SK-N-SH (cell line): ENCODE data around the gene GREM2. TPM values are rescaled to one million over a fixed set of nuclear protein-coding genes. Genes with fewer than 3 reads are reported as not detected.

Experiments
- CTCF ChIA-PET: fragments of 300-600, 350-600 bp; formaldehyde crosslinking; extraction: SDS; loops from one replicate; lab custom pipeline; 2021; lab: Yijun Ruan, JAX
- POLR2A ChIA-PET: fragments of 350-600 bp; sonication (Branson Sonifier 250); formaldehyde crosslinking; extraction: SDS; loops from one replicate; lab custom pipeline; 2020; ENCODE audit warnings: antibody characterized with exemption, inconsistent platforms; lab: Yijun Ruan, JAX
- DNase-seq: peaks from one replicate; pipeline ENCODE4 v3.0.0; 2012
- H2AFZ ChIP-seq: fragments of 200-600 bp; sonication (generic); 2 replicates; pipeline ENCODE4 v1.8.1; 2016; ENCODE audit warnings: antibody characterized with exemption, mild to moderate bottlenecking, low read depth
- H3F3A ChIP-seq: fragments of 200-600 bp; sonication (generic); replicated peaks from 2 replicates; pipeline ENCODE3; 2016; ENCODE audit warnings: antibody characterized with exemption, mild to moderate bottlenecking; ENCODE audit not compliant: insufficient read depth
- H3K27ac ChIP-seq, 2 experiments: fragments of 200-500 bp in 1 of 2; fragments of 200-600 bp in 1 of 2; sonication (Bioruptor generic) in 1 of 2; sonication (generic), shearing (Covaris generic) in 1 of 2; 2 replicates each; pipeline versions ENCODE4 v1.5.1 to v1.6.1; 2014 to 2016; ENCODE audit warnings: low read depth in 2 of 2, inconsistent platforms in 1 of 2, low read length in 1 of 2, mild to moderate bottlenecking in 1 of 2, mixed read lengths in 1 of 2
- H3K27me3 ChIP-seq: fragments of 200-600 bp; sonication (generic), shearing (Covaris generic); 2 replicates; pipeline ENCODE4 v1.6.1; 2016; ENCODE audit warnings: mixed run types; ENCODE audit not compliant: insufficient read depth
- H3K36me3 ChIP-seq, 2 experiments: fragments of 200-500 bp in 1 of 2; fragments of 200-600 bp in 1 of 2; sonication (Bioruptor generic) in 1 of 2; sonication (generic) in 1 of 2; replicated peaks in 1 of 2; 2 replicates each; pipeline versions ENCODE3 to v1.5.1; 2014 to 2016; ENCODE audit warnings: low read length in 1 of 2, mild to moderate bottlenecking in 1 of 2; ENCODE audit not compliant: insufficient read depth in 2 of 2, control insufficient read depth in 1 of 2
- H3K4me1 ChIP-seq, 2 experiments: fragments of 200-500 bp in 1 of 2; fragments of 200-600 bp in 1 of 2; sonication (Bioruptor generic) in 1 of 2; sonication (generic), shearing (Covaris generic) in 1 of 2; 2 replicates each; pipeline versions ENCODE4 v1.5.1 to v1.6.1; 2014 to 2016; ENCODE audit warnings: low read depth in 1 of 2, low read length in 1 of 2, mixed run types in 1 of 2; ENCODE audit not compliant: insufficient read depth in 2 of 2, control insufficient read depth in 1 of 2
- H3K4me2 ChIP-seq: fragments of 200-600 bp; sonication (generic), shearing (Covaris generic); 2 replicates; pipeline ENCODE4 v1.6.1; 2017; ENCODE audit warnings: mixed run types
- H3K4me3 ChIP-seq, 2 experiments: fragments of 200-500 bp in 1 of 2; fragments of 200-600 bp in 1 of 2; sonication (Bioruptor generic) in 1 of 2; sonication (generic), shearing (Covaris generic) in 1 of 2; 2 replicates each; pipeline versions ENCODE4 v1.5.1 to v1.8.1; 2014 to 2016; ENCODE audit warnings: low read depth in 2 of 2, inconsistent platforms in 1 of 2, low read length in 1 of 2, mild to moderate bottlenecking in 1 of 2, mixed read lengths in 1 of 2, moderate library complexity in 1 of 2
- H3K79me2 ChIP-seq: fragments of 200-600 bp; sonication (generic); 2 replicates; pipeline ENCODE4 v1.8.1; 2017; ENCODE audit warnings: mild to moderate bottlenecking; ENCODE audit not compliant: insufficient read depth
- H3K9ac ChIP-seq: fragments of 200-600 bp; sonication (generic); 2 replicates; pipeline ENCODE4 v1.6.1; 2017; ENCODE audit warnings: mixed run types
- H3K9me2 ChIP-seq: fragments of 200-600 bp; sonication (generic); 2 replicates; pipeline ENCODE4 v1.6.1; 2017; ENCODE audit warnings: mixed run types
- H3K9me3 ChIP-seq: fragments of 200-600 bp; sonication (generic); 2 replicates; pipeline ENCODE4 v1.6.1; 2017; ENCODE audit warnings: mixed run types, mild to moderate bottlenecking, moderate library complexity
- H4K20me1 ChIP-seq: fragments of 200-600 bp; sonication (generic); 2 replicates; pipeline ENCODE4 v1.6.1; 2017; ENCODE audit warnings: mild to moderate bottlenecking, mixed run types; ENCODE audit not compliant: insufficient read depth
- CHD2 ChIP-seq: fragments of 150-350 bp; IDR thresholded peaks from 2 replicates; pipeline ENCODE4 v1.6.1; 2018; ENCODE audit warnings: low read length; ENCODE audit not compliant: partially characterized antibody
- CTCF ChIP-seq: fragments of 200-600 bp; sonication (generic); IDR thresholded peaks from 2 replicates; pipeline ENCODE4 v1.6.1; 2017; ENCODE audit warnings: antibody characterized with exemption, mild to moderate bottlenecking, moderate library complexity
- FOSL2 ChIP-seq: IDR thresholded peaks from 2 replicates; pipeline ENCODE4 v1.4.0; 2012; ENCODE audit warnings: low read depth, mild to moderate bottlenecking, moderate library complexity, borderline replicate concordance
- FOXJ3 ChIP-seq: sonication (generic); formaldehyde crosslinking; IDR thresholded peaks from 2 replicates; pipeline ENCODE4 v1.5.1; 2020; ENCODE audit warnings: mild to moderate bottlenecking, missing genetic modification reagents
- GABPA ChIP-seq: IDR thresholded peaks from 2 replicates; pipeline ENCODE4 v1.4.0; 2012; ENCODE audit warnings: low read depth, mild to moderate bottlenecking
- IRF3 ChIP-seq: fragments of 150-350 bp; IDR thresholded peaks from 2 replicates; pipeline ENCODE4 v1.6.1; 2016; ENCODE audit warnings: mild to moderate bottlenecking, low read depth, low read length
- MAX ChIP-seq: IDR thresholded peaks from 2 replicates; pipeline ENCODE4 v1.4.0; 2012; ENCODE audit warnings: low read depth
- MXI1 ChIP-seq: IDR thresholded peaks from 2 replicates; pipeline ENCODE4 v1.6.1; 2012; ENCODE audit warnings: mild to moderate bottlenecking, low read depth, low read length, improper control_type of control experiment
- NFIC ChIP-seq: IDR thresholded peaks from 2 replicates; pipeline ENCODE4 v1.4.0; 2012; ENCODE audit warnings: borderline replicate concordance
- NRF1 ChIP-seq: IDR thresholded peaks from 2 replicates; pipeline ENCODE4 v1.6.1; 2012; ENCODE audit warnings: low read depth, mild to moderate bottlenecking, low read length
- PBX3 ChIP-seq: IDR thresholded peaks from 2 replicates; pipeline ENCODE4; 2012
- REST ChIP-seq: IDR thresholded peaks from 2 replicates; pipeline ENCODE4 v1.6.1; 2012; ENCODE audit warnings: mild to moderate bottlenecking, low read depth, low read length, moderate library complexity
- RFX5 ChIP-seq: IDR thresholded peaks from 2 replicates; pipeline ENCODE4 v1.6.1; 2012; ENCODE audit warnings: mild to moderate bottlenecking, improper control_type of control experiment, low read length
- SIN3A ChIP-seq: IDR thresholded peaks from 2 replicates; pipeline ENCODE4 v1.6.1; 2012; ENCODE audit warnings: low read depth, mild to moderate bottlenecking, low read length, moderate library complexity, borderline replicate concordance
- SMC3 ChIP-seq: IDR thresholded peaks from 2 replicates; pipeline ENCODE4 v1.6.1; 2012; ENCODE audit warnings: low read depth, low read length, improper control_type of control experiment
- TCF12 ChIP-seq: IDR thresholded peaks from 2 replicates; pipeline ENCODE4 v1.4.0; 2012
- TEAD4 ChIP-seq: IDR thresholded peaks from 2 replicates; pipeline ENCODE4 v1.4.0; 2012; ENCODE audit warnings: mild to moderate bottlenecking, borderline replicate concordance; ENCODE audit not compliant: insufficient read depth
- ZBTB33 ChIP-seq: IDR thresholded peaks from 2 replicates; pipeline ENCODE4 v1.4.0; 2012; ENCODE audit warnings: low read depth, borderline replicate concordance
- WGBS: methylation state at CpG from one replicate; pipeline ENCODE4 v1.1.6; 2017; ENCODE audit warnings: low lambda C conversion rate; 5-methylcytosine and 5-hydroxymethylcytosine counted together
- polyA plus RNA-seq, 3 experiments: library from polyadenylated mRNA; depleted of rRNA; stranded (reverse); fragments of >200 nt; gene quantifications; 2 replicates each; pipeline ENCODE4 v1.2.3, GENCODE V29; 2012

GREM2 gene
- polyA plus RNA-seq, 1 of the 3 experiments (the other 2 are of a cell fraction), result 0.94 TPM

- TF ChIP-seq FOXJ3 (CRISPR knock-in tag) (no peak), GABPA (no peak), MXI1 (no peak), REST (no peak), CTCF (no peak), CHD2 (no peak), IRF3 (no peak), RFX5 (no peak), MAX (no peak), SIN3A (no peak), NFIC (no peak), FOSL2 (no peak), TEAD4 (no peak), ZBTB33 (no peak), NRF1 (no peak), PBX3 (no peak), TCF12 (no peak), SMC3 (no peak)
- DNase-seq, result no peak
- Histone ChIP-seq H2AFZ (no peak overlapping the region), H4K20me1 (no peaks in the 10 kb centered on the region), H3K36me3 (peaks cover 14 to 35% of the 10 kb centered on the region in 2 experiments), H3K4me3 (no peak overlapping the region), H3K27me3 (no peaks in the 10 kb centered on the region), H3K27ac (no peak overlapping the region), H3K4me1 (no peaks in the 10 kb centered on the region), H3K9me2 (no peaks in the 10 kb centered on the region), H3F3A (peaks cover 21% of the 10 kb centered on the region), H3K4me2 (no peak overlapping the region), H3K9me3 (no peaks in the 10 kb centered on the region), H3K79me2 (no peaks in the 10 kb centered on the region; the same call in 1 of the 2 replicates), H3K9ac (no peak overlapping the region)
- POLR2A ChIA-PET, result no interaction called here
- CTCF ChIA-PET, result no interaction called here
- WGBS, result 86% methylated on average over 6 of the region's 6 CpGs
Observed at GRCh38 chr1:240478536-240478935, 133.4 kb downstream of the GREM2 start.
